ENCODE data around the gene PPP1R7. TPM values are rescaled to one million over a fixed set of nuclear protein-coding genes. Genes with fewer than 3 reads are reported as not detected.

The PPP1R7 gene
- total RNA-seq, 1 experiment from 2014 or later, result 43.9 TPM

GRCh38 chr2:241122376-241123002 lies 27.8 kb upstream of the PPP1R7 start:
- intact Hi-C loops (cut with micrococcal nuclease), result no loop called here
- no TSS peak for BruUV-seq (replicated peaks)
- no peaks in the 10 kb centered on the region for H3K9me3 Mint-ChIP-seq (ENCODE audit: unreplicated experiment)
- no peak overlapping the region for H3K4me3 Mint-ChIP-seq (ENCODE audit: unreplicated experiment)
- POLR2A ChIA-PET, result no interaction called here
- TF ChIP-seq, protein P1, sequence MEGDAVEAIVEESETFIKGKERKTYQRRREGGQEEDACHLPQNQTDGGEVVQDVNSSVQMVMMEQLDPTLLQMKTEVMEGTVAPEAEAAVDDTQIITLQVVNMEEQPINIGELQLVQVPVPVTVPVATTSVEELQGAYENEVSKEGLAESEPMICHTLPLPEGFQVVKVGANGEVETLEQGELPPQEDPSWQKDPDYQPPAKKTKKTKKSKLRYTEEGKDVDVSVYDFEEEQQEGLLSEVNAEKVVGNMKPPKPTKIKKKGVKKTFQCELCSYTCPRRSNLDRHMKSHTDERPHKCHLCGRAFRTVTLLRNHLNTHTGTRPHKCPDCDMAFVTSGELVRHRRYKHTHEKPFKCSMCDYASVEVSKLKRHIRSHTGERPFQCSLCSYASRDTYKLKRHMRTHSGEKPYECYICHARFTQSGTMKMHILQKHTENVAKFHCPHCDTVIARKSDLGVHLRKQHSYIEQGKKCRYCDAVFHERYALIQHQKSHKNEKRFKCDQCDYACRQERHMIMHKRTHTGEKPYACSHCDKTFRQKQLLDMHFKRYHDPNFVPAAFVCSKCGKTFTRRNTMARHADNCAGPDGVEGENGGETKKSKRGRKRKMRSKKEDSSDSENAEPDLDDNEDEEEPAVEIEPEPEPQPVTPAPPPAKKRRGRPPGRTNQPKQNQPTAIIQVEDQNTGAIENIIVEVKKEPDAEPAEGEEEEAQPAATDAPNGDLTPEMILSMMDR (IDR thresholded peaks at IDR 0.05; ENCODE audit: unreplicated experiment), result no peak
- no peak overlapping the region for H3K27ac Mint-ChIP-seq (ENCODE audit: low read depth, unreplicated experiment)
- H3K27me3 Mint-ChIP-seq (ENCODE audit: insufficient read depth, unreplicated experiment), result no peaks in the 10 kb centered on the region
- H3K4me1 Mint-ChIP-seq (ENCODE audit: insufficient read depth, unreplicated experiment), result no peaks in the 10 kb centered on the region
- CTCF ChIA-PET, result no interaction called here
- no peak for DNase-seq (ENCODE audit: unreplicated experiment)
- H3K36me3 Mint-ChIP-seq (ENCODE audit: insufficient read depth, unreplicated experiment), result no peaks in the 10 kb centered on the region

DNA sequence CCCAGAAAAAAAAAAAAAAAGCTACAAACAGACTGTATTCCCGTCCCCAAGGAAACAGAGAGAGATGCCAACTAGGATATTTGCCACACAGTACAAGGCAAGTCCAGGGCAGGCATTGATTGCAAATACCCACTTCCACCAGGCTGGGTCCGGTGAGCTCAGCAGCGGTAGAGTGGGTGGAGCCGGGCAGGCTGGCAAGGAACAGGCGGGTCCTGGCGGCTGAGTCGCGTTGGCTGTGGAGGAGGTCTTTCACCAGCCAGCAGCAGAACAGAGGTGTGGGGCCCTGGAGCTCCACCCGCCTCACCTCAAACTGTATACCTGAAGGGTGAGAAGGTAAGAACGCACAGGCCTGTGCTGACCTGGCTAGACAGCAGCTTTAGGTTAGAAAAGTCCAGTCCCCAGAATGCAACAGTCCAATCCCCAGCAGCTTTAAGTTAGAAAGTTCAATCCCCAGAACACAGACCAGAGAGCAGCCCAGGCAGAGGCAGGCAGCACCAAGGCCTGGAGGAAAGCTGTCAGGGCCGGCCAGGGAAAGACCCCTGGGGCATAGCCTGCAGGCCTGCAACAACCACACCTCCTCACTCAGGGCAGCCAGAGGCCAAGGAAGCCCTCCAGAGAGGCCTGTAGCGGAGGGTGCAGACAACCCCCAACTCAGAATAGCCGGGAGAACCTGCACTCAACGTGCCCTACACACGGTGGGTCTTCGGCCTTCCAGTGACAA lies 26.3 kb upstream of the PPP1R7 start:
- POLR2A ChIA-PET, result interaction anchor here (0.7 to 1.6 kb wide), 2 partner anchors 24 to 579 kb away, joined by 3 to 4 read pairs; no protein-coding TSS in a partner anchor
- H3K4me3 Mint-ChIP-seq (ENCODE audit: unreplicated experiment), result no peak overlapping the region
- intact Hi-C loops (cut with micrococcal nuclease), result no loop called here

GRCh38 chr2:241125626-241126025 lies 24.6 kb upstream of the PPP1R7 start:
- TF ChIP-seq, protein P1 (IDR thresholded peaks at IDR 0.05; ENCODE audit: unreplicated experiment), result no peak
- no peak overlapping the region for H3K4me3 Mint-ChIP-seq (ENCODE audit: unreplicated experiment)
- no peaks in the 10 kb centered on the region for H3K36me3 Mint-ChIP-seq (ENCODE audit: insufficient read depth, unreplicated experiment)
- DNase-seq (ENCODE audit: unreplicated experiment), result no peak
- H3K4me1 Mint-ChIP-seq (ENCODE audit: insufficient read depth, unreplicated experiment), result no peaks in the 10 kb centered on the region
- H3K27ac Mint-ChIP-seq (ENCODE audit: low read depth, unreplicated experiment), result no peak overlapping the region
- H3K9me3 Mint-ChIP-seq (ENCODE audit: unreplicated experiment), result no peaks in the 10 kb centered on the region
- ChIA-PET CTCF (no interaction called here), POLR2A (interaction anchor here (1.6 kb wide), 1 partner anchor 26 kb away, joined by 4 read pairs; no protein-coding TSS in a partner anchor)
- intact Hi-C loops (cut with micrococcal nuclease), result no loop called here
- BruUV-seq (replicated peaks), result no TSS peak
- no peaks in the 10 kb centered on the region for H3K27me3 Mint-ChIP-seq (ENCODE audit: insufficient read depth, unreplicated experiment)

More for the DNA sequence above, 26.3 kb upstream of the PPP1R7 start:
- TF ChIP-seq, protein P1 (IDR thresholded peaks at IDR 0.05; ENCODE audit: unreplicated experiment), result no peak
- H3K36me3 Mint-ChIP-seq (ENCODE audit: insufficient read depth, unreplicated experiment), result no peaks in the 10 kb centered on the region
- CTCF ChIA-PET, result interaction anchor here (0.6 kb wide), 1 partner anchor 1466 kb away, joined by 3 read pairs; no protein-coding TSS in a partner anchor
- DNase-seq (ENCODE audit: unreplicated experiment), result peak; percentile 11
- no peaks in the 10 kb centered on the region for H3K9me3 Mint-ChIP-seq (ENCODE audit: unreplicated experiment)
- no peak overlapping the region for H3K27ac Mint-ChIP-seq (ENCODE audit: low read depth, unreplicated experiment)
- no peaks in the 10 kb centered on the region for H3K27me3 Mint-ChIP-seq (ENCODE audit: insufficient read depth, unreplicated experiment)
- BruUV-seq (replicated peaks), result no TSS peak
- H3K4me1 Mint-ChIP-seq (ENCODE audit: insufficient read depth, unreplicated experiment), result no peaks in the 10 kb centered on the region

DNA sequence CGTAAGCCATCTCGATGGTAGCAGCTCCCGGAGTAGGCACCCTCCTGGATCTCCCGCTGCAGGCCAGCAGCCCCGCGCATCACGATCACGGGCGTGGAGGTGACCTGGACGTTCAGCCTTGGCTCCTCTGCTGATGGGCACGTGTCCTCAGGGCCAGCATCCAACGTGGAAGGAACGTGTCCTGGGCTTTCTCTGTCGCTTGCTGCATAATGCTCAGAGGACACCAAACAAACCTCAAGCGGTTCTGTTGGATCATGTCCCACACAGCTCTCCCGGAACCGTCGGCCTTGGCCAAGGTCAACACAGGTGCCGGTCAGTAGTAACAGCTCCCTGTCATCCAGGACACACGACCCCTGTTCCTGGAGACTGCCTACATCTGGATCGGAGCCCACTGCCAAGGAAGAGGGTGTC lies 24.1 kb upstream of the PPP1R7 start:
- no TSS peak for BruUV-seq (replicated peaks)
- no peaks in the 10 kb centered on the region for H3K36me3 Mint-ChIP-seq (ENCODE audit: insufficient read depth, unreplicated experiment)
- H3K4me3 Mint-ChIP-seq (ENCODE audit: unreplicated experiment), result no peak overlapping the region
- TF ChIP-seq, protein P1 (IDR thresholded peaks at IDR 0.05; ENCODE audit: unreplicated experiment), result no peak
- H3K9me3 Mint-ChIP-seq (ENCODE audit: unreplicated experiment), result no peaks in the 10 kb centered on the region
- H3K4me1 Mint-ChIP-seq (ENCODE audit: insufficient read depth, unreplicated experiment), result no peaks in the 10 kb centered on the region
- H3K27me3 Mint-ChIP-seq (ENCODE audit: insufficient read depth, unreplicated experiment), result no peaks in the 10 kb centered on the region
- H3K27ac Mint-ChIP-seq (ENCODE audit: low read depth, unreplicated experiment), result no peak overlapping the region
- CTCF ChIA-PET, result no interaction called here
- POLR2A ChIA-PET, result no interaction called here
- no peak for DNase-seq (ENCODE audit: unreplicated experiment)
- intact Hi-C loops (cut with micrococcal nuclease), result no loop called here
